Liver (tissue), 9 donors: ENCODE data around the gene CENPF. TPM values are rescaled to one million over a fixed set of nuclear protein-coding genes. Genes with fewer than 3 reads are reported as not detected.

ENCODE experiments used
- DNase-seq: peaks from one replicate; pipeline ENCODE4 v3.0.0-alpha.2; 2017; ENCODE audit warnings: low spot score
- H3K27ac ChIP-seq, 2 donors: one replicate each; pipeline ENCODE4 v1.7.0; 2013; ENCODE audit warnings: inconsistent platforms in 2 of 2, low read length in 2 of 2, control low read depth in 1 of 2, low read depth in 1 of 2, mild to moderate bottlenecking in 1 of 2
- H3K27me3 ChIP-seq, 4 donors: one replicate each; pipeline versions ENCODE4 v1.6.1 to v1.7.0; 2013; ENCODE audit warnings: low read length in 3 of 4, inconsistent platforms in 1 of 4, mild to moderate bottlenecking in 1 of 4, moderate library complexity in 1 of 4; ENCODE audit not compliant: control insufficient read depth in 4 of 4, insufficient read depth in 4 of 4
- H3K36me3 ChIP-seq, 4 donors: one replicate each; pipeline versions ENCODE4 v1.6.1 to v1.7.0; 2013; ENCODE audit warnings: low read length in 3 of 4, mild to moderate bottlenecking in 3 of 4, low read depth in 1 of 4, moderate library complexity in 1 of 4; ENCODE audit not compliant: control insufficient read depth in 4 of 4, insufficient read depth in 3 of 4
- H3K4me1 ChIP-seq, 4 donors: one replicate each; pipeline versions ENCODE4 v1.6.1 to v1.7.0; 2013; ENCODE audit warnings: low read length in 3 of 4, mild to moderate bottlenecking in 3 of 4, moderate library complexity in 1 of 4; ENCODE audit not compliant: control insufficient read depth in 4 of 4, insufficient read depth in 4 of 4
- H3K4me3 ChIP-seq, 3 donors: one replicate each; pipeline versions ENCODE4 v1.6.1 to v1.7.0; 2013; ENCODE audit warnings: low read length in 3 of 3, control low read depth in 1 of 3, low read depth in 1 of 3, mild to moderate bottlenecking in 1 of 3
- H3K9ac ChIP-seq, 2 donors: one replicate each; pipeline ENCODE4 v1.7.0; 2013; ENCODE audit warnings: low read length in 2 of 2, mild to moderate bottlenecking in 2 of 2, moderate library complexity in 2 of 2, control low read depth in 1 of 2, low read depth in 1 of 2
- H3K9me3 ChIP-seq, 4 donors: one replicate each; pipeline versions ENCODE4 v1.6.1 to v1.7.0; 2013; ENCODE audit warnings: low read length in 3 of 4; ENCODE audit not compliant: control insufficient read depth in 4 of 4
- EGR1 ChIP-seq, 2 donors: IDR thresholded peaks; 2 replicates each; pipeline ENCODE4 v1.6.1; 2016 to 2018; ENCODE audit warnings: antibody characterized with exemption in 2 of 2, low read depth in 2 of 2
- FOXA1 ChIP-seq: IDR thresholded peaks from 2 replicates; pipeline ENCODE4 v1.6.1; 2016; ENCODE audit warnings: antibody characterized with exemption
- FOXA2 ChIP-seq: IDR thresholded peaks from 2 replicates; pipeline ENCODE4 v1.6.1; 2016; ENCODE audit warnings: antibody characterized with exemption
- GABPA ChIP-seq, 2 donors: IDR thresholded peaks in 1 of 2; conservative IDR thresholded peaks in 1 of 2; 2 replicates each; pipeline ENCODE4 v1.6.1; 2016; ENCODE audit warnings: antibody characterized with exemption in 2 of 2, mild to moderate bottlenecking in 1 of 2, moderate library complexity in 1 of 2
- HNF4A ChIP-seq, 2 donors: conservative IDR thresholded peaks; 2 replicates each; pipeline ENCODE4 v1.6.1; 2016; ENCODE audit warnings: antibody characterized with exemption in 2 of 2, mild to moderate bottlenecking in 2 of 2
- HNF4G ChIP-seq: IDR thresholded peaks from 2 replicates; pipeline ENCODE4 v1.6.1; 2016; ENCODE audit warnings: antibody characterized with exemption
- JUND ChIP-seq, 2 donors: IDR thresholded peaks; 2 replicates each; pipeline ENCODE4 v1.6.1; 2016; ENCODE audit warnings: antibody characterized with exemption in 2 of 2
- NR2F2 ChIP-seq: IDR thresholded peaks from 2 replicates; pipeline ENCODE4 v1.6.1; 2016; ENCODE audit warnings: antibody characterized with exemption
- RAD21 ChIP-seq, 2 donors: IDR thresholded peaks; 2 replicates each; pipeline ENCODE4 v1.6.1; 2016; ENCODE audit warnings: antibody characterized with exemption in 2 of 2, mild to moderate bottlenecking in 2 of 2
- RXRA ChIP-seq, 2 donors: IDR thresholded peaks; 2 replicates each; pipeline ENCODE4 v1.6.1; 2017 to 2018; ENCODE audit warnings: antibody characterized with exemption in 2 of 2, mild to moderate bottlenecking in 1 of 2
- SP1 ChIP-seq: IDR thresholded peaks from 2 replicates; pipeline ENCODE4 v1.6.1; 2018; ENCODE audit warnings: antibody characterized with exemption, mild to moderate bottlenecking
- TAF1 ChIP-seq: conservative IDR thresholded peaks from 2 replicates; pipeline ENCODE4 v1.6.1; 2016; ENCODE audit warnings: antibody characterized with exemption, mild to moderate bottlenecking
- YY1 ChIP-seq: IDR thresholded peaks from 2 replicates; pipeline ENCODE4 v1.6.1; 2016; ENCODE audit warnings: antibody characterized with exemption, mild to moderate bottlenecking
- WGBS: extraction: QIAGEN DNeasy Blood & Tissue Kit; methylation state at CpG from one replicate; pipeline ENCODE4 v1.1.7; 2013; 5-methylcytosine and 5-hydroxymethylcytosine counted together
- polyA plus RNA-seq, 2 donors: library from polyadenylated mRNA; stranded (reverse) in 1 of 2; unstranded in 1 of 2; fragments of 200-250 nt in 1 of 2; fragments of >200 nt in 1 of 2; fragmentation: Nextera tagmentation in 1 of 2; extraction: Ambion mirVana in 1 of 2; gene quantifications; one replicate each; pipeline versions ENCODE4 v1.2.1 to v1.2.3, GENCODE V29; 2013 to 2015
- total RNA-seq, 2 donors: library from RNA; depleted of rRNA; stranded (reverse); fragments of >200 nt; gene quantifications; one replicate each; pipeline ENCODE4 v1.2.3, GENCODE V29; 2014
- TF ChIP-seq, protein P1 (sequence below): fragments of 150-350 bp; IDR thresholded peaks from 2 replicates; pipeline ENCODE4 v1.5.1; 2017; ENCODE audit warnings: improper control_type of control experiment, low read depth, low read length; ENCODE audit not compliant: missing input control
- TF ChIP-seq, protein P2 (sequence below): IDR thresholded peaks from 2 replicates; pipeline ENCODE4 v1.6.1; 2016; ENCODE audit warnings: antibody characterized with exemption
- TF ChIP-seq, protein P3 (sequence below): IDR thresholded peaks from 2 replicates; pipeline ENCODE4 v1.6.1; 2016; ENCODE audit warnings: antibody characterized with exemption
- TF ChIP-seq, protein P4 (sequence below): IDR thresholded peaks from 2 replicates; pipeline ENCODE4 v1.6.1; 2016; ENCODE audit warnings: antibody characterized with exemption
- TF ChIP-seq, protein P5 (sequence below): IDR thresholded peaks from 2 replicates; pipeline ENCODE4 v1.6.1; 2016; ENCODE audit warnings: antibody characterized with exemption, mild to moderate bottlenecking
- donor health status: healthy.
- donor health status: healthy.
- donor health status: healthy.
- donor health status: healthy.
- donor health status: healthy.

Gene CENPF
- total and polyA plus RNA-seq, 4 donors, result 0.08 to 47.3 (median 1.5) TPM

DNA sequence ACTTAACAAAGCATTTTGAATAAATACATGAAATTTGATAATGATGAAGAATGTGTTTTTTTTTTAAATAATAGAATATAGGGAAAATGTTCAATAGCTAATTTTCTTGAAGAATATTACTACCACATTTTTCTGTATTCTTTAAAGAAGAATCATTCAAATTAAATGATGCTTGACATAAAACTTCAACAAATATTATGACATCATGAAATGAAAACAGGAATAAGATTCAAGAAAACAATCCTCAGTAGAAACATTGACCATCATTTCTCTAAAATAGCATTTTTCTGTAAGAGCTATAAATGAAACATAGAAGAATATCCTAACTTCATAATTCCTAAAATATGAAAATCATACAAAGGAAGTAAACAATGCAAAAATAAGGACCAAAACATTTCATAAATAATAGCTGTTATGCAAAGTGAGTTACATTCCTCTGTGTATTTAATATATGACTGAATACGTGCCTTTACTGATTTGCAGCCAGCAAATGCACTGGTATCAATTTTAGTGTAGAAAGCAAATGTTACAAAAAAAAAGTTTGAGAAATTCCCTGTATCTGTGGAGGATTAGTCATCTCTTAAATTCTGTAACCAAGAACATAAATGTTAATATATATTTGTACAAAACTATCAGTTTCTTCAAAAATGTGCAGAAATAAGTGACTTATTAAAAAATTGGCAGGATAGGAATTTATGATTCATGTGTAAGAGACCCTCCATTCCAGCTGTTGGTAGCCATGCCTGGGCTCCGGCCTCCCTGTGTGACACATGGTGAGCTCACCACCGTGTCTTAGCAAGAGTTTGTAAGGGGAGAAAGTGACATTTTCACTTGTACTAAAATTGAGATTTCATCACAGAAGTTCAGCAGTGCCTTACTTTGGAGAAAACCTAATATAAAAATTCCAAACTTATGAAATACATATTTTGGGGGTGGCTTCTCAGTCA, 36.6 kb upstream of the CENPF start:
- Histone ChIP-seq H3K9ac (no peak overlapping the region), H3K9me3 (no peaks in the 10 kb centered on the region), H3K36me3 (no peaks in the 10 kb centered on the region), H3K4me1 (no peaks in the 10 kb centered on the region), H3K4me3 (no peak overlapping the region), H3K27ac (no peak overlapping the region), H3K27me3 (no peaks in the 10 kb centered on the region)
- 86% methylated on average over 3 of the region's 3 CpGs for WGBS
- TF ChIP-seq JUND (IDR thresholded peaks at IDR 0.05), result no peak
- no peak for TF ChIP-seq GABPA (IDR thresholded peaks at IDR 0.05 in 1 of 2, conservative IDR thresholded peaks at IDR 0.05 in 1 of 2)
- DNase-seq, result no peak

DNA sequence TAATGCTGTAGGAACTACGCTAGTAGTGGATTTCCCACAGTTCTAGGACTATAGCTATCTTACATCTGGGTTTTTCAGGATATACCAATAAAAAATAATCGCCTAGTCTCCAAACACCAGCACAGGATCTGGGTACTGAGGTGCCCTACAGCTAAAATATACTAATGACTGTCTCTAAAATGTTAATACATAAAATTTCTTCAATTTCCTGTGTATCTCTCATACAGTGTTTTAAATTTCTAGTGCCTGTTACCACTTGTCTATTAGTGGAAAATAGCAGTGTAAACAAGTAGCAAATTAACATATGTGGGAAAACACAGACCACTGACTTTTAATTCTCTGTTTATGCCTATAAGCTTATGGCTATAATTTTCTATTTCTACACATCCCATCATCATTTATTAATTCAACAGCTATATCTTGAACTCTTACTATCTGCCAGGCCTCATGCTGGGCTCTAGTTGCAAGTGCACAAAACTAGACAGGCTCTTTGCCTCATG, 35.5 kb upstream of the CENPF start:
- no peak overlapping the region for H3K27ac ChIP-seq
- H3K4me3 ChIP-seq, result no peak overlapping the region
- no peaks in the 10 kb centered on the region for H3K27me3 ChIP-seq
- DNase-seq, result no peak
- TF ChIP-seq HNF4G (no peak), HNF4A (conservative IDR thresholded peaks at IDR 0.05) (no peak), EGR1 (IDR thresholded peaks at IDR 0.05; ENCODE audit: low read depth in 2 of 2) (no peak), NR2F2 (no peak), TAF1 (no peak), FOXA2 (no peak), FOXA1 (no peak), YY1 (no peak), JUND (IDR thresholded peaks at IDR 0.05) (no peak), SP1 (no peak), RAD21 (IDR thresholded peaks at IDR 0.05) (no peak), RXRA (IDR thresholded peaks at IDR 0.05) (no peak), GABPA (IDR thresholded peaks at IDR 0.05 in 1 of 2, conservative IDR thresholded peaks at IDR 0.05 in 1 of 2) (no peak)
- TF ChIP-seq, protein P1, sequence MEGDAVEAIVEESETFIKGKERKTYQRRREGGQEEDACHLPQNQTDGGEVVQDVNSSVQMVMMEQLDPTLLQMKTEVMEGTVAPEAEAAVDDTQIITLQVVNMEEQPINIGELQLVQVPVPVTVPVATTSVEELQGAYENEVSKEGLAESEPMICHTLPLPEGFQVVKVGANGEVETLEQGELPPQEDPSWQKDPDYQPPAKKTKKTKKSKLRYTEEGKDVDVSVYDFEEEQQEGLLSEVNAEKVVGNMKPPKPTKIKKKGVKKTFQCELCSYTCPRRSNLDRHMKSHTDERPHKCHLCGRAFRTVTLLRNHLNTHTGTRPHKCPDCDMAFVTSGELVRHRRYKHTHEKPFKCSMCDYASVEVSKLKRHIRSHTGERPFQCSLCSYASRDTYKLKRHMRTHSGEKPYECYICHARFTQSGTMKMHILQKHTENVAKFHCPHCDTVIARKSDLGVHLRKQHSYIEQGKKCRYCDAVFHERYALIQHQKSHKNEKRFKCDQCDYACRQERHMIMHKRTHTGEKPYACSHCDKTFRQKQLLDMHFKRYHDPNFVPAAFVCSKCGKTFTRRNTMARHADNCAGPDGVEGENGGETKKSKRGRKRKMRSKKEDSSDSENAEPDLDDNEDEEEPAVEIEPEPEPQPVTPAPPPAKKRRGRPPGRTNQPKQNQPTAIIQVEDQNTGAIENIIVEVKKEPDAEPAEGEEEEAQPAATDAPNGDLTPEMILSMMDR, result no peak
- TF ChIP-seq, protein P2, sequence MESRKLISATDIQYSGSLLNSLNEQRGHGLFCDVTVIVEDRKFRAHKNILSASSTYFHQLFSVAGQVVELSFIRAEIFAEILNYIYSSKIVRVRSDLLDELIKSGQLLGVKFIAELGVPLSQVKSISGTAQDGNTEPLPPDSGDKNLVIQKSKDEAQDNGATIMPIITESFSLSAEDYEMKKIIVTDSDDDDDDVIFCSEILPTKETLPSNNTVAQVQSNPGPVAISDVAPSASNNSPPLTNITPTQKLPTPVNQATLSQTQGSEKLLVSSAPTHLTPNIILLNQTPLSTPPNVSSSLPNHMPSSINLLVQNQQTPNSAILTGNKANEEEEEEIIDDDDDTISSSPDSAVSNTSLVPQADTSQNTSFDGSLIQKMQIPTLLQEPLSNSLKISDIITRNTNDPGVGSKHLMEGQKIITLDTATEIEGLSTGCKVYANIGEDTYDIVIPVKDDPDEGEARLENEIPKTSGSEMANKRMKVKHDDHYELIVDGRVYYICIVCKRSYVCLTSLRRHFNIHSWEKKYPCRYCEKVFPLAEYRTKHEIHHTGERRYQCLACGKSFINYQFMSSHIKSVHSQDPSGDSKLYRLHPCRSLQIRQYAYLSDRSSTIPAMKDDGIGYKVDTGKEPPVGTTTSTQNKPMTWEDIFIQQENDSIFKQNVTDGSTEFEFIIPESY, result no peak
- TF ChIP-seq, protein P3, sequence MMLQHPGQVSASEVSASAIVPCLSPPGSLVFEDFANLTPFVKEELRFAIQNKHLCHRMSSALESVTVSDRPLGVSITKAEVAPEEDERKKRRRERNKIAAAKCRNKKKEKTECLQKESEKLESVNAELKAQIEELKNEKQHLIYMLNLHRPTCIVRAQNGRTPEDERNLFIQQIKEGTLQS, result no peak
- TF ChIP-seq, protein P4, sequence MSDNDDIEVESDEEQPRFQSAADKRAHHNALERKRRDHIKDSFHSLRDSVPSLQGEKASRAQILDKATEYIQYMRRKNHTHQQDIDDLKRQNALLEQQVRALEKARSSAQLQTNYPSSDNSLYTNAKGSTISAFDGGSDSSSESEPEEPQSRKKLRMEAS, result no peak
- TF ChIP-seq, protein P5, sequence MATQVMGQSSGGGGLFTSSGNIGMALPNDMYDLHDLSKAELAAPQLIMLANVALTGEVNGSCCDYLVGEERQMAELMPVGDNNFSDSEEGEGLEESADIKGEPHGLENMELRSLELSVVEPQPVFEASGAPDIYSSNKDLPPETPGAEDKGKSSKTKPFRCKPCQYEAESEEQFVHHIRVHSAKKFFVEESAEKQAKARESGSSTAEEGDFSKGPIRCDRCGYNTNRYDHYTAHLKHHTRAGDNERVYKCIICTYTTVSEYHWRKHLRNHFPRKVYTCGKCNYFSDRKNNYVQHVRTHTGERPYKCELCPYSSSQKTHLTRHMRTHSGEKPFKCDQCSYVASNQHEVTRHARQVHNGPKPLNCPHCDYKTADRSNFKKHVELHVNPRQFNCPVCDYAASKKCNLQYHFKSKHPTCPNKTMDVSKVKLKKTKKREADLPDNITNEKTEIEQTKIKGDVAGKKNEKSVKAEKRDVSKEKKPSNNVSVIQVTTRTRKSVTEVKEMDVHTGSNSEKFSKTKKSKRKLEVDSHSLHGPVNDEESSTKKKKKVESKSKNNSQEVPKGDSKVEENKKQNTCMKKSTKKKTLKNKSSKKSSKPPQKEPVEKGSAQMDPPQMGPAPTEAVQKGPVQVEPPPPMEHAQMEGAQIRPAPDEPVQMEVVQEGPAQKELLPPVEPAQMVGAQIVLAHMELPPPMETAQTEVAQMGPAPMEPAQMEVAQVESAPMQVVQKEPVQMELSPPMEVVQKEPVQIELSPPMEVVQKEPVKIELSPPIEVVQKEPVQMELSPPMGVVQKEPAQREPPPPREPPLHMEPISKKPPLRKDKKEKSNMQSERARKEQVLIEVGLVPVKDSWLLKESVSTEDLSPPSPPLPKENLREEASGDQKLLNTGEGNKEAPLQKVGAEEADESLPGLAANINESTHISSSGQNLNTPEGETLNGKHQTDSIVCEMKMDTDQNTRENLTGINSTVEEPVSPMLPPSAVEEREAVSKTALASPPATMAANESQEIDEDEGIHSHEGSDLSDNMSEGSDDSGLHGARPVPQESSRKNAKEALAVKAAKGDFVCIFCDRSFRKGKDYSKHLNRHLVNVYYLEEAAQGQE, result no peak
- no peak overlapping the region for H3K9ac ChIP-seq
- H3K9me3 ChIP-seq, result no peaks in the 10 kb centered on the region
- no peaks in the 10 kb centered on the region for H3K4me1 ChIP-seq
- WGBS, result 96% methylated on average over 2 of the region's 2 CpGs
- no peaks in the 10 kb centered on the region for H3K36me3 ChIP-seq
